Fibroblast of lung (primary cell): Measurements from ENCODE around the gene STARD10. TPM values are rescaled to one million over a fixed set of nuclear protein-coding genes. Genes with fewer than 3 reads are reported as not detected.

Source experiments
- DNase-seq, 2 donors: peaks; one replicate each; pipeline versions ENCODE4 v3.0.0 to v3.0.0-alpha.2; 2010; ENCODE audit warnings: low read depth in 2 of 2
- H2AFZ ChIP-seq: 2 replicates; pipeline ENCODE4 v1.5.1; 2012; ENCODE audit warnings: low read length, control low read depth, inconsistent platforms
- H3K27ac ChIP-seq: 2 replicates; pipeline ENCODE4 v1.5.1; 2011; ENCODE audit warnings: low read length, control low read depth; ENCODE audit not compliant: insufficient read depth
- H3K27me3 ChIP-seq: 2 replicates; pipeline ENCODE4 v1.5.1; 2011; ENCODE audit warnings: mild to moderate bottlenecking, low read length; ENCODE audit not compliant: control insufficient read depth, insufficient read depth
- H3K36me3 ChIP-seq: 2 replicates; pipeline ENCODE4 v1.5.1; 2011; ENCODE audit warnings: low read length; ENCODE audit not compliant: control insufficient read depth, insufficient read depth
- H3K4me1 ChIP-seq: 2 replicates; pipeline ENCODE4 v1.5.1; 2011; ENCODE audit warnings: low read length; ENCODE audit not compliant: control insufficient read depth, insufficient read depth; ENCODE audit errors: extremely low read depth
- H3K4me2 ChIP-seq: 2 replicates; pipeline ENCODE4 v1.5.1; 2011; ENCODE audit warnings: low read length, control low read depth; ENCODE audit not compliant: insufficient read depth; ENCODE audit errors: extremely low read depth
- H3K4me3 ChIP-seq, 4 experiments: fragments of 200-600 bp in 1 of 4; sonication (generic) in 1 of 4; replicated peaks in 1 of 4; 2 replicates each; pipeline ENCODE4 v1.5.1; 2011 to 2016; ENCODE audit warnings: low read length in 4 of 4, low read depth in 3 of 4, mild to moderate bottlenecking in 3 of 4, control low read depth in 2 of 4, inconsistent platforms in 1 of 4, mixed read lengths in 1 of 4; ENCODE audit not compliant: insufficient read depth in 1 of 4; ENCODE audit errors: control extremely low read depth in 1 of 4
- H3K79me2 ChIP-seq: 2 replicates; pipeline ENCODE4 v1.5.1; 2012; ENCODE audit warnings: mild to moderate bottlenecking, low read length, inconsistent platforms; ENCODE audit not compliant: control insufficient read depth, insufficient read depth
- H3K9ac ChIP-seq: 2 replicates; pipeline ENCODE4 v1.5.1; 2011; ENCODE audit warnings: mild to moderate bottlenecking, low read length, control low read depth; ENCODE audit not compliant: insufficient read depth
- H3K9me3 ChIP-seq: 2 replicates; pipeline ENCODE4 v1.5.1; 2012; ENCODE audit warnings: low read depth, low read length; ENCODE audit not compliant: control insufficient read depth, insufficient read depth
- H4K20me1 ChIP-seq: 2 replicates; pipeline ENCODE4 v1.5.1; 2011; ENCODE audit warnings: low read length; ENCODE audit not compliant: control insufficient read depth, insufficient read depth; ENCODE audit errors: extremely low read depth
- CTCF ChIP-seq, 2 donors: IDR thresholded peaks in 1 of 2; conservative IDR thresholded peaks in 1 of 2; 1 replicate in 1 of 2; 2 replicates in 1 of 2; pipeline ENCODE4 v1.5.1; 2011 to 2012; ENCODE audit warnings: low read length in 2 of 2, control low read depth in 1 of 2, inconsistent platforms in 1 of 2, low read depth in 1 of 2, mild to moderate bottlenecking in 1 of 2
- EZH2 ChIP-seq: IDR thresholded peaks from 2 replicates; pipeline ENCODE4 v1.5.1; 2012; ENCODE audit warnings: low read length, control low read depth, mild to moderate bottlenecking; ENCODE audit errors: missing control alignments
- polyA plus RNA-seq, 2 donors: library from polyadenylated mRNA; depleted of rRNA in 1 of 2; stranded (reverse) in 1 of 2; unstranded in 1 of 2; fragments of >200 nt; gene quantifications; 2 replicates each; pipeline ENCODE4 v1.2.1, GENCODE V29; 2011 to 2012; ENCODE audit warnings: missing spikeins in 1 of 2
- total RNA-seq: library from RNA; depleted of rRNA; stranded (reverse); fragments of >200 nt; gene quantifications from 2 replicates; pipeline ENCODE4 v1.2.1, GENCODE V29; 2014

STARD10 gene
- total and polyA plus RNA-seq, 2 donors (not counting 1 experiment from before 2014, with no cell fraction given), result 20.7 to 32.0 TPM

GRCh38 chr11:72709478-72710238 lies 84.2 kb downstream of the STARD10 start:
- no peak overlapping the region for H3K27ac ChIP-seq
- no peak overlapping the region for H3K4me3 ChIP-seq
- no peaks in the 10 kb centered on the region for H4K20me1 ChIP-seq
- H2AFZ ChIP-seq, result no peak overlapping the region
- no peak overlapping the region for H3K4me2 ChIP-seq
- H3K9ac ChIP-seq, result no peak overlapping the region
- no peaks in the 10 kb centered on the region for H3K79me2 ChIP-seq
- H3K9me3 ChIP-seq, result no peaks in the 10 kb centered on the region
- no peaks in the 10 kb centered on the region for H3K27me3 ChIP-seq
- no peak for TF ChIP-seq EZH2
- no peak for TF ChIP-seq CTCF (conservative IDR thresholded peaks at IDR 0.05 in 1 of 2, IDR thresholded peaks at IDR 0.05 in 1 of 2; ENCODE audit: low read depth in 1 of 2, low read length in 2 of 2)
- H3K36me3 ChIP-seq, result peaks cover 22% of the 10 kb centered on the region
- no peak for DNase-seq
- peaks cover 7% of the 10 kb centered on the region for H3K4me1 ChIP-seq

DNA sequence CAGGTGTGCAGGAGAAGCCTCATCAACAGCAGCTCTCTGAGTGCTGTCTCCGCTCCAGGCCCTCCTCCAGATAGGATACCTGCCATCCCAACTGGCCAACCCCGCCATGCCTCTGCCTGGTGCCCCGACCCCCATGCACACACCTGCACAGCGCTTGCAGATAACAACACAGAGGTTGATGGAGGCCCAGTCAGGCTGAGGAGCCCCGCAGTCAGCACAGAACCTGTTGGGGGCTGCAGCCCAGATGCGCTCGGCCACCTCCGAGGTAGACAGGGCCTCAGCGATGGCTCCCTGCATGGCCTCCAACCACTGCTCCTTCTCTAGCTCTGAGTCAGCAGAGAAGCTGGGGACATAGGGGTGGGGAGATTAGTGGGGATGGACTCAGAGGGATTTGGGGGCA lies 86.8 kb downstream of the STARD10 start:
- Histone ChIP-seq H3K9me3 (no peaks in the 10 kb centered on the region), H3K36me3 (peaks cover 21% of the 10 kb centered on the region), H3K27ac (no peak overlapping the region), H2AFZ (no peak overlapping the region), H3K4me3 (no peak overlapping the region), H3K27me3 (no peaks in the 10 kb centered on the region), H3K79me2 (no peaks in the 10 kb centered on the region), H4K20me1 (no peaks in the 10 kb centered on the region), H3K9ac (no peak overlapping the region), H3K4me2 (no peak overlapping the region), H3K4me1 (peaks cover 18% of the 10 kb centered on the region)
- no peak for DNase-seq
- TF ChIP-seq EZH2, result no peak
- TF ChIP-seq CTCF (conservative IDR thresholded peaks at IDR 0.05 in 1 of 2, IDR thresholded peaks at IDR 0.05 in 1 of 2; ENCODE audit: low read depth in 1 of 2, low read length in 2 of 2), result no peak

GRCh38 chr11:72706579-72706978 lies 87.3 kb downstream of the STARD10 start:
- H2AFZ ChIP-seq, result no peak overlapping the region
- no peak overlapping the region for H3K9ac ChIP-seq
- DNase-seq, result no peak
- no peak overlapping the region for H3K4me2 ChIP-seq
- peaks cover 18% of the 10 kb centered on the region for H3K4me1 ChIP-seq
- no peak overlapping the region for H3K27ac ChIP-seq
- no peaks in the 10 kb centered on the region for H4K20me1 ChIP-seq
- H3K4me3 ChIP-seq, result no peak overlapping the region
- peaks cover 21% of the 10 kb centered on the region for H3K36me3 ChIP-seq
- H3K9me3 ChIP-seq, result no peaks in the 10 kb centered on the region
- no peaks in the 10 kb centered on the region for H3K27me3 ChIP-seq
- TF ChIP-seq EZH2 (no peak), CTCF (conservative IDR thresholded peaks at IDR 0.05 in 1 of 2, IDR thresholded peaks at IDR 0.05 in 1 of 2; ENCODE audit: low read depth in 1 of 2, low read length in 2 of 2) (no peak)
- H3K79me2 ChIP-seq, result no peaks in the 10 kb centered on the region
